SK-N-MC (cell line): ENCODE results near the gene CPN2.

ENCODE experiments used
- EZH2 ChIP-seq: fragments of 200-600 bp; sonication (generic); IDR thresholded peaks from one replicate; pipeline ENCODE4 v1.6.1; 2017; ENCODE audit warnings: antibody characterized with exemption
- FOXP2 ChIP-seq: optimal IDR thresholded peaks from 2 replicates; pipeline ENCODE3; 2011; ENCODE audit warnings: mild to moderate bottlenecking, moderate library complexity; ENCODE audit not compliant: insufficient read depth; ENCODE audit errors: extremely low read length, control extremely low read depth
- POLR2AphosphoS5 ChIP-seq: IDR thresholded peaks from 2 replicates; pipeline ENCODE4 v1.6.1; 2012; ENCODE audit warnings: mild to moderate bottlenecking, low read depth, low read length, borderline replicate concordance

DNA sequence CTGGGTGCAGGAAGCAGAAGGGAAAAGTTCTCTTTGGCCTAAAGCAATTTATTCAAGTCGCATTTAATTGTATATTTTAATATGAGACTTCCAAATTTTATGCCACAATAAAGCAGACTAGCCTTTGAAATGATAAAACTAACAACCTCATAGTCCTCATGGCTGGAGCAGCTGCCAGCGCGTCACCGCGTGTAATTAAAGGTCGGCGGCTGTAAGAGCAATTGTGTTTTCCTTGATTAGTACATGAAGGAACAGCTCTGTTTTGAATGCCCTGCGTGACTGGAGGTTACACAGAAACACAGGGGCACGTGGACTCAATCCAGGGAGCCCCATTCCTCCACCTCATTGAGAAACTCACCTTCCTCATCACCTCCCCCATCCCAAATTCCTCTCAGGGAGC is 28.5 kb upstream of the CPN2 start:
- TF ChIP-seq POLR2AphosphoS5 (no peak), EZH2 (no peak), FOXP2 (no peak)
